Caki2 (cell line): Measurements from ENCODE around the gene GSTT4. TPM values are rescaled to one million over a fixed set of nuclear protein-coding genes. Genes with fewer than 3 reads are reported as not detected.
"Not testable (repeated sequence)": the region's sequence is repeated elsewhere in the genome, so short reads cannot be mapped to it uniquely, and the experiment has no call there.

Source experiments
- DNase-seq: peaks from one replicate; pipeline ENCODE4 v3.0.0-alpha.2; 2015; ENCODE audit warnings: low read depth
- in situ Hi-C: cut with HindIII; loops from 2 replicates; pipeline ENCODE4 v1.10.0; 2016; ENCODE audit warnings: low sequenced_read_pairs, low pct_unique_long_range_greater_than_20kb, mixed read lengths
- total RNA-seq: library from RNA; depleted of rRNA; stranded (reverse); fragments of >200 nt; shearing (Covaris generic); gene quantifications from 2 replicates; pipeline ENCODE4 v1.2.3, GENCODE V29; 2014; ENCODE audit warnings: low replicate concordance; rRNA removed

The GSTT4 gene
- total RNA-seq, 1 experiment from 2014 or later, result not detected

DNA sequence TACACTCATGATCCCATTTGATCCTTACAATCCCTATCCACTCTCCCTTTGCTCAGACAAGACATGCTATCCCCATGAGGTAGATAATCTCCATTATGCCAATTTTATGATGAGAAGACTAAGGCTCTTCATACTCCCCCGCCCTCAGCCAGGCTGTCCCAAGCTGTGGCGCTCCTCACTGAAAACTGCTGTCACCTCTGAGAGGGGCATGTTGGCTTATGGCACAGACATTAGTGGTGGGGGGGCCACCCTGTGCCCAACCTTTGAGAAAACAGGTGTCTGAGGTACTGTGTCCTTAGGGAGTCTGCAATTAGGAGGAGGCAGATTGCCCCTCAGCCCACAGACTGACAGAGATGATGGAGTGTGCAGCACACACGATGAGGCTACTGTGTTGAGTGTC, 36.2 kb downstream of the GSTT4 start:
- no peak for DNase-seq
- in situ Hi-C loops, result no loop called here

DNA sequence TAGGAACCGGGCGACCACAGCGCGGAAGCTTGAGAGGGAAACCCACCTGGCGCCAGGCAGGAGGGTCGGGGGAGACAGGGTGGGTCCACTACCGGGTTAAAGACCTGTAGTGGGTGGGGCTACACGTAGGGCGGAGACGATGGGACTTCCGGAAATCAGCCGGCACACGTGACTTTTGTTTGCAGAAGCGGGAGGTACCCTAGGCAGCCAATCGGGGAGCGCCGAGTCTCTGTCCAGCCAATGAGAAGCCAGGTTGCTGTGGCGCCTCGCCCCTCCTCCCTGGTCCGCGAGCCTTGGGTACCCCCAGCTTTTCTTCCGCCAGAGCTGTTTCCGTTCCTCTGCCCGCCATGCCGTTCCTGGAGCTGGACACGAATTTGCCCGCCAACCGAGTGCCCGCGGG, 38.7 kb downstream of the GSTT4 start, which contains the start of gene DDTL:
DDTL (plus strand) TSS at position 321 of the 400 bp plus-strand sequence; CDS start at position 348, 27 bp downstream.
- DNase-seq, in situ Hi-C loops: not testable (repeated sequence)

DNA sequence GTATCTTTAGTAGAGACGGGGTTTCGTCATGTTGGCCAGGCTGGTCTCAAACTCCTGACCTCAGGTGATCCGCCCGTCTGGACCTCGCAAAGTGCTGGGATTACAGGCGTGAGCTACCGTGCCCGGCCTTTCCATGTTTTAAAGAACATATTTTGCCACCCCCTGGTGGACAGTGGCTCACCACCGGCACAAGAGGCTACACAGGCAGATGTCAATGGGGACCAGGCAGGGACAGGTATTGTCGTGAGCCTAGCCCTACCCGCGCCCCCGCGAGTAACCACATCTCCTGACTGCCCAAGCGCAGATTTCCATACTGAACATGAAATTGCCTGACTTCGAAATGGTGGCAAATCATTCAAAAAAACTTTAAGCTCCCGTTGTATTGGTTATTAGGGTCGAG, 39.2 kb downstream of the GSTT4 start:
- in situ Hi-C loops, result not testable (repeated sequence)

DNA sequence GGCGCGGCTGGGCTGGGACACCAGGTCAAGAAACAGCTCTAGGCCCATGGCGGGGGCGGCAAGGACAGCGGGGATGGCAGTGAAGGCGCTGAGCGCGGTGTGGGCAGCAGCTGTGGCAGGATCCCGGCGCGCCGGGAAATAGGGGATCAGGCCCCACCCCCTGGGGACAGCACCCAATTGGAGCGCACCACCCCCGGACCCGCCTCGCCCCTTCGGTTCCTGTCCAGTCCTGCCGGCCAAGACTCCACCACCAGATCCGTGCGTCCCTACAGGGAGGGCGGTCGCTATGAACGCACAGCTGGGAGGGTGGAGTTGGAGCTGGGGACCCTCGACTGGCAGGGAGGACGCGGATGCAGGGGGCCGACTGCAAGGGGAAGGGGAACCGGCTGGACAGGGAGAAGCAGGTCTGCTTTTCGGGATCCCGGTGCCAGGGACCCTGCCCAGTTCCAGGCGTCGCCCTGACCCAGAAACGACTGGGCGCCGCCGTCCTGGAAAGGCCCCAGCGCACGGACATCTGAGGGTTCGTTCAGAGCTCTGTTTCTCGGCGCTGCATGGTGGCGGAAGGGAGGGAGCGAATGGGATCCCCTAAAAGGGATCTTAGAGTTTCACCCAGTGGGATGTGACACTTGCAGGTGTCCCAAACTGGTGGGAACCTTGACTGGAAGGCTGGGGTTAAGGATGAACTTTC, 44.0 kb downstream of the GSTT4 start, which contains the start of gene GSTT2B:
GSTT2B (minus strand) TSS at position 112 of the 688 bp plus-strand sequence; CDS start at position 48, 64 bp downstream.
- in situ Hi-C loops, result not testable (repeated sequence)

More for the DNA sequence above, 39.2 kb downstream of the GSTT4 start:
- not testable (repeated sequence) for DNase-seq

DNA sequence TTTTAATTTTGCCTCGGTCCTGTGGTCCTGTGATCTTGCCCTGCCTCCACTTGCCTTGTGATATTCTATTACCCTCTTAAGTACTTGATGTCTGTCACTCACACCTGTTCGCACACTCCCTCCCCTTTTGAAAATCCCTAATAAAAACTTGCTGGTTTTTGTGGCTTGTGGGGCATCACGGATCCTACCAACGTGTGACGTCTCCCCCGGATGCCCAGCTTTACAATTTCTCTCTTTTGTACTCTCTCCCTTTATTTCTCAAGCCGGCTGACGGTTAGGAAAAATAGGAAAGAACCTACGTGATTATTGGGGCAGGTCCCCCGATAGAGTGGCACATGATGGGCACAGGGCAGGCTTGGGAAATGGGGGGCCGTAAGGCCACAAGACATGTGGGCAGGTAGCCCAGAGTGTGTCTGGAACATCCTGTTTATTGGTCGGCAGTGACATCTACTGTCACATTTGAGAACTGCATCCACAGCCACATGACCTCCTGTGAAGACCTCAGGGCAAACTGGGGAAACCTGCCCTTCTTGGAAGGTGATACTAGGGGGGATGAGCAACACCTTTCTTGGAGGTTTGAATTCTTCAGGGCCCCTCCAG, 48.9 kb downstream of the GSTT4 start:
- in situ Hi-C loops, result not testable (repeated sequence)
- peak; percentile 50 for DNase-seq

More for the DNA sequence above, 44.0 kb downstream of the GSTT4 start, which contains the start of gene GSTT2B:
- not testable (repeated sequence) for DNase-seq

DNA sequence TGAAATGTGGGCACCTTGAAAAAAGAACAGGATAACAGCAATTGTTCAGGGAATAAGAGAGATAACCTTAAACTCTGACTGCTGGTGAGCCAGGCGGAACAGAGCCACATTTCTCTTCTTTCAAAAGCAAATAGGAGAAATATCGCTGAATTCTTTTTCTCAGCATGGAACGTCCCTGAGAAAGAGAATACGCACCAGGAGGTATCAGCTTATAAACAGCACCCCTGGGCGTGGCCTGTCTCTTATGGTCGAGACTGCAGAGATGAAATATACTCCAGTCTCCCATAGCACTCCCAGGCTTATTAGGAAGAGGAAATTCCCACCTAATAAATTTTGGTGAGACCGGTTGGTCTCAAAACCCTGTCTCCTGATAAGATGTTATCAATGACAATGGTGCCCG, 49.4 kb downstream of the GSTT4 start:
- in situ Hi-C loops, DNase-seq: not testable (repeated sequence)

DNA sequence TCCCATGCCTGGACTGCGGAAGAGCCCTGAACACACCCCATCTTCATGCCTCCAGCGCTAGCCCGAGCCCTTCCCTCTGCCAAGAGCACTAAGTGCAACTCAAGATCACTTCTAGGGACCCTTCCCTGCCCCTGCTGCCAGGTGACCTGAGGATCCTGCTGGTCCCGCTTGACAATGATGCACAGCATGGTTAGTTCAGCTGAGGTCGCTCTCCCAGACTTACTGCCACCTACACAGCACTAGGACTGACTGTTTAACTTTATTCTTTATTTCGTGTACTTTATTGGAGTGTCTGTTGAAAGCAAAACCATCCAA, 50.3 kb downstream of the GSTT4 start:
- in situ Hi-C loops, DNase-seq: not testable (repeated sequence)

DNA sequence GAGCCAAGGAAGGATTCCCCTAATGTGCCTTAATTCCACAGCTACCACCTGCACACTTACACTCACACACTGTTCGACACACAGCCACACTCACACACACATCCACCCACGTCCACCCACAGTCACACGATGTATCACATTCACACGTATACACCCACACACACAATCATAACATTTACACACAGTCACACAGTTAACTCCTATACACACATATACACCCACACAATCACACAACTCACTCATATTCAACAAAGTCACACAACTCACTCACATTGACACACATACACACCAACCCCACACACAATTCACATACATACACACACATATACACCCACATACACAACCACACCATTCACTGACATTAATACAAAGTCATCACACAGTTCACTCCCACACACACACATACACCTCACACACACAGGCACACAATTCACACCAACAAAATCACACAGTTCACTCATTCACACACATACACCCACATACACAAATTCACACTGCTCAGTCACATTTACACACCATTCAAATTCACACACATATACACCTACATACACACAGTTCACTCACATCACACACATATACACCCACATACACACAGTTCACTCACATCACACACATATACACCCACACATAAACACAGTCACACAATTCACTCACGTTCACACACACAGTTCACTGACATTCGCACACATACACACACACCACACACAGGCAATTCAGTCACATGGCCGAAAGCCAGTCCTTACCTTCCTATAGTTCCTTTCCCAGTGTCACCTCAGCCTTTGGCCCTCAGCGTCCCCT, 50.9 kb downstream of the GSTT4 start:
- in situ Hi-C loops, DNase-seq: not testable (repeated sequence)

DNA sequence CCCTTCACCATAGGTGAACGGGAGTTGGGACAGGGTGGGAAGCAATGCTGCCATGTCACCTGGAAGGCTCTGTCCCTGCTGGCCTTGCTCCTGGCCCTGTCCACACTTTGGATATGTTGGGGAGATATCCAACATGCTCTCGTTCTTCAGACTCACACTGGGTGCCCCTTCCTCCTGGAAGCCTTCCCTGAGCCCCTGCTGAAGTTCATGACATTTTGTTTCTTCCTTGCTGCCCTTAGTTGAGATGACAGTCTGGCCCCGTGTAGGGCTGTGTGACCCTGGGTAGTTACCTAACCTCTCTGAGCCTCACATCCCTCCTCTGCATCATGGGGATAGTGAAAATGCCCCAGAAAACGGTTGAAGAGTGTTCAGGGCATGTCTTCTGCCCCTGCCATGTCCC, 51.8 kb downstream of the GSTT4 start:
- in situ Hi-C loops, DNase-seq: not testable (repeated sequence)

DNA sequence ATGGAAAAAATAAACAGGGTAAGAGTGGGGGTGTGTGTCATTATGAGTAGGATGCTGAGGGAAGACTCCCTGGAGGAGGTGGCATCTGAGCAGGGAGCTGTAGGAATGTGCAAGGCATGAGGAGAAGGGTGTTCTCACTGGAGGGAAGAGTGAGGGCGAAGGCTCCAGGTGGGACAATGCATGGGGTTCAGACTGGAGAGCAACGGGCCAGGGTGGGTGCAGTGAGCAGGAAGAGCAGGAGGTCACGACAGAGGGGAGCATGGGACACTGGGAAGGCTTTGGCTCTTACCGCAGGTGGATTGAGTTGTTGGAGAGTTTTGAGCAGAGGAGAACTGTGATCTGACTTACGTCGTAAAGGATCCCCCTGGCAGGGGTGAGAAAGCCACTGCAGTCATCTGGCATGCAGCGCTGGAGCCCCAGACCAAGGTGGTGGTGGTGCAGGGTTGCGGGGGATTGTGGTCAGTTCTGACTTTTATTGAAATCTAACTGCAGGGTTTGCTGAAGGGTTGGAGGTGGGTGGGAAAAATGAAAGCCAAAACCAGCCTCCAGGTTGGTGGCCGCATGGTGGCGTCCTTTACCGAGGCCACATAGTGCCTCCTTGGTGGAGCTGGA, 52.4 kb downstream of the GSTT4 start:
- DNase-seq, in situ Hi-C loops: not testable (repeated sequence)

DNA sequence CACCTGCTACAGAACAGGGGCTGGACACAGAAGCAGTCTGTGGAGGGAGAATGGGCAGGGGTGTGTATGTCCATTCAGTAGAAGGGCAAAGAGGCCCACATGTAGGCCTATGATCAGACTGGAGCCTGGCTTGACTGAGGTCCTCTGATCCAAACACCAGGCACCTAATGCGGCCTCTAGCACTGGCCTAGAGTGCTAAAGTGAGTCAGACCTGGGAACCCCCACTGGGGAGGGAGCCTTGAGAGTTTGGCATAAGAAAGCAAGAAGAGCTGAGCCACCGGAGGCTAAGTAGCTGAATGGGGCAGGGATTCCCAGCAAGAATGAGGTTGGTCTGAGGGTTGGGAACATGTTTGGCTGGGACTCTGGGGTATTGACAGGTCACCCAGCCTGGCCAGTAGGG, 53.9 kb downstream of the GSTT4 start:
- DNase-seq, in situ Hi-C loops: not testable (repeated sequence)

DNA sequence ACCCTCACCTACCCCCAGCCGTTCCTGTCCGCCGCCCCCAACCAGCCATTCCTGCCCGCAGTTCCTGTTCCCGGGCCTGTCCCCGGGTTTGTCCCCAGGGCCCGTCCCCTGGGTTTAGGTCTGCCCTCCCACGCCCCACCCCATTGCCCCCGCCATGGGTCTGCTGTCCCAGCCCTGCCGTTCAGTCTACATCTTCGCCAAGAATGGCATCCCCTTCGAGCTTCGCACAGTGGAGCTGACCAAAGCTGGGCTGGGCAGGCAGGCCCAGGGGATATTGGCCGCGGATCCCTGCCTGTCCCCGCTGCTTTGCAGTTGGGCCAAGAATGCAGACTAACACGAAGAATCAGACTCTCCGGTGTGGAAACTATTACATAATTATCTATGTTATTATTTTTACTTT, 55.5 kb downstream of the GSTT4 start:
- in situ Hi-C loops, DNase-seq: not testable (repeated sequence)

Other genes with a start within 250 kb of the GSTT4 start
- gene C22orf15, start 242.5 kb downstream of the GSTT4 start, total RNA-seq, result not detected in 2 replicates
- 3.1 and 16.0 TPM in 2 replicates for gene CHCHD10, start 237.5 kb downstream of the GSTT4 start, total RNA-seq
- gene MMP11, start 232.6 kb downstream of the GSTT4 start, total RNA-seq, result 16.2 and 36.3 TPM in 2 replicates
- 153 and 163 TPM in 2 replicates for gene SMARCB1, start 218.5 kb downstream of the GSTT4 start, total RNA-seq
- gene DERL3, start 166.4 kb downstream of the GSTT4 start, total RNA-seq, result 8.9 and 12.5 TPM in 2 replicates
- gene SLC2A11, start 147.6 kb downstream of the GSTT4 start, total RNA-seq, result 20.2 and 101 TPM in 2 replicates
- 1,968 and 2,027 TPM in 2 replicates for gene MIF, start 111.1 kb downstream of the GSTT4 start, total RNA-seq
- gene GSTT2B, start 44.3 kb downstream of the GSTT4 start, total RNA-seq, result 0.81 and 2.5 TPM in 2 replicates
- gene DDTL, start 38.6 kb downstream of the GSTT4 start, total RNA-seq, result 0.10 TPM in 1 of 2 replicates, not detected in the other
- 213 and 296 TPM in 2 replicates for gene DDT, start 31.0 kb downstream of the GSTT4 start, total RNA-seq
- not detected in 2 replicates for gene GSTT2, start 25.3 kb downstream of the GSTT4 start, total RNA-seq
- 17.2 and 25.9 TPM in 2 replicates for gene CABIN1, start 5.9 kb upstream of the GSTT4 start, total RNA-seq
- gene SUSD2, start 176.0 kb upstream of the GSTT4 start, total RNA-seq, result not detected in 2 replicates
- gene GGT5, start 239.6 kb upstream of the GSTT4 start, total RNA-seq, result not detected in 2 replicates